CD8-positive, alpha-beta memory T cell (primary cell): Measurements from ENCODE around the gene KPNA3. TPM values are rescaled to one million over a fixed set of nuclear protein-coding genes. Genes with fewer than 3 reads are reported as not detected.
"Not testable (repeated sequence)": the region's sequence is repeated elsewhere in the genome, so short reads cannot be mapped to it uniquely, and the experiment has no call there.

ENCODE experiments used
- CTCF ChIA-PET: fragments of 350-600 bp; sonication (Branson Sonifier 250); formaldehyde crosslinking; loops from one replicate; lab custom pipeline; 2021; ENCODE audit warnings: antibody characterized with exemption; lab: Charles Lee
- POLR2A ChIA-PET: fragments of 350-600 bp; sonication (Branson Sonifier 250); formaldehyde crosslinking; loops from one replicate; lab custom pipeline; 2021; ENCODE audit warnings: antibody characterized with exemption; lab: Charles Lee
- DNase-seq, 5 donors: peaks; one replicate each; pipeline versions ENCODE4 v3.0.0 to v3.0.0-alpha.2; 2020 to 2022; ENCODE audit warnings: mixed read lengths in 1 of 5
- H3K27ac ChIP-seq: one replicate; pipeline ENCODE4 v1.7.0; 2013; ENCODE audit warnings: low read depth, mild to moderate bottlenecking, low read length, moderate library complexity
- H3K27me3 ChIP-seq: 2 replicates; pipeline ENCODE4 v1.7.0; 2013; ENCODE audit warnings: low read length, mild to moderate bottlenecking; ENCODE audit not compliant: insufficient read depth, poor library complexity, severe bottlenecking
- H3K36me3 ChIP-seq: 2 replicates; pipeline ENCODE4 v1.7.0; 2013; ENCODE audit warnings: mild to moderate bottlenecking, low read length, moderate library complexity; ENCODE audit not compliant: insufficient read depth
- H3K4me1 ChIP-seq: 2 replicates; pipeline ENCODE4 v1.7.0; 2013; ENCODE audit warnings: mild to moderate bottlenecking, low read length, moderate library complexity; ENCODE audit not compliant: insufficient read depth
- H3K4me3 ChIP-seq: 2 replicates; pipeline ENCODE4 v1.7.0; 2013; ENCODE audit warnings: mild to moderate bottlenecking, low read length
- H3K9me3 ChIP-seq: 2 replicates; pipeline ENCODE4 v1.7.0; 2013; ENCODE audit warnings: mild to moderate bottlenecking, low read length
- H3K27ac Mint-ChIP-seq, 8 donors: one replicate each; pipeline ENCODE4 v1.8.0; 2020 to 2021; ENCODE audit warnings: mixed read lengths in 8 of 8, mild to moderate bottlenecking in 6 of 8, inconsistent platforms in 3 of 8, moderate library complexity in 3 of 8
- H3K27me3 Mint-ChIP-seq, 2 donors: one replicate each; pipeline ENCODE4 v1.8.0; 2020 to 2021; ENCODE audit warnings: mixed read lengths in 2 of 2, mild to moderate bottlenecking in 1 of 2, moderate library complexity in 1 of 2
- H3K36me3 Mint-ChIP-seq, 3 donors: one replicate each; pipeline ENCODE4 v1.8.0; 2020 to 2021; ENCODE audit warnings: mixed read lengths in 3 of 3, inconsistent platforms in 1 of 3, mild to moderate bottlenecking in 1 of 3
- H3K4me1 Mint-ChIP-seq, 3 donors: one replicate each; pipeline ENCODE4 v1.8.0; 2020 to 2021; ENCODE audit warnings: mixed read lengths in 3 of 3, inconsistent platforms in 1 of 3, mild to moderate bottlenecking in 1 of 3
- H3K4me3 Mint-ChIP-seq, 7 donors: one replicate each; pipeline ENCODE4 v1.8.0; 2020 to 2021; ENCODE audit warnings: mixed read lengths in 7 of 7, mild to moderate bottlenecking in 6 of 7, moderate library complexity in 4 of 7, inconsistent platforms in 2 of 7
- H3K9me3 Mint-ChIP-seq, 5 donors: one replicate each; pipeline ENCODE4 v1.8.0; 2020 to 2022; ENCODE audit warnings: mixed read lengths in 5 of 5, mild to moderate bottlenecking in 3 of 5, moderate library complexity in 2 of 5, inconsistent platforms in 1 of 5
- polyA plus RNA-seq: library from polyadenylated mRNA; unstranded; fragments of 300-500 nt; fragmentation: Illumina TruSeq; gene quantifications from one replicate; pipeline ENCODE4 v1.2.3, GENCODE V29; 2021
- total RNA-seq, 2 experiments: library from RNA; stranded (reverse); gene quantifications; one replicate each; pipeline ENCODE4 v1.2.3, GENCODE V29; 2021

The KPNA3 gene
- total and polyA plus RNA-seq, 3 experiments from 2014 or later, result 24.3 to 62.8 (median 62.7) TPM

DNA sequence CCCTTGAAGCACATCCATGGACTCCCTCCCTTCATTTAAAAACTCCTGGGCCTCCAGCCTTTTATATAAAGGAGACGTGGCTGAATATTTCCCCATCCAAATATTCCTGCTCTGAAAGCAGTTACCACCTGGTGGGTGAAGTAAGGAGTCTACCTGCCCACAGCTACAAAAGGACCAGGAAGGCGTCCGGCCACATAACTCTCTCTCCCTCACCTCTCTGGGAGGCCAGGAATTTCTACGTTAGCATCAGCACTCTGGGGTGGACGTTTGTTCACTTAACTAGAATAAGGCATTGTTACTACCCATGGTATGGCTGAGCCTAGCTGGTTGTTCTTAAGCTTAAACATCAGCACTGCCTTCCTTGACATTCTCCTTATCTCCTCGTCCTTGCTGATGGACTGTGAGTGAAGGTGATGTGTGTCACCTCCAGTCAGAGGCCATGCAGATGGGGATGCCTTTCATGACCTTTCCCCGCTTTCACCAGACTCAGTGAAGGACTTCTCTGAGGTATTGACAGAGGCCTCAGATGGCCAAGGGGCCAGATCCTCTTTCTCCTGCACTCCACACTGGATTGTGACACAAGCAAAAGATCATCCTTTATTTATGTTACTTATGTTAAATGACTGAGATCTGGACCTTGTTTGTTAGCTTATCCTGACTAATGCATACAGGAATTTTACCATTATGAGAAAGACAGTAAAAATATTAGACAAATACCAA lies 22.2 kb upstream of the KPNA3 start:
- no peaks in the 10 kb centered on the region for H3K9me3 ChIP-seq
- H3K4me3 ChIP-seq, result no peak overlapping the region
- no peaks in the 10 kb centered on the region for H3K4me1 Mint-ChIP-seq
- no peak overlapping the region for H3K4me3 Mint-ChIP-seq
- H3K27me3 ChIP-seq, result no peaks in the 10 kb centered on the region
- H3K27ac Mint-ChIP-seq, result no peak overlapping the region
- no peaks in the 10 kb centered on the region for H3K9me3 Mint-ChIP-seq
- no peak for DNase-seq
- H3K27me3 Mint-ChIP-seq, result peaks cover 2 to 35% of the 10 kb centered on the region in 2 donors
- CTCF ChIA-PET, result no interaction called here
- POLR2A ChIA-PET, result no interaction called here
- H3K36me3 Mint-ChIP-seq, result peaks cover 0 to 2% (median 0%) of the 10 kb centered on the region in 3 donors
- no peak overlapping the region for H3K27ac ChIP-seq
- H3K4me1 ChIP-seq, result no peaks in the 10 kb centered on the region
- no peaks in the 10 kb centered on the region for H3K36me3 ChIP-seq

DNA sequence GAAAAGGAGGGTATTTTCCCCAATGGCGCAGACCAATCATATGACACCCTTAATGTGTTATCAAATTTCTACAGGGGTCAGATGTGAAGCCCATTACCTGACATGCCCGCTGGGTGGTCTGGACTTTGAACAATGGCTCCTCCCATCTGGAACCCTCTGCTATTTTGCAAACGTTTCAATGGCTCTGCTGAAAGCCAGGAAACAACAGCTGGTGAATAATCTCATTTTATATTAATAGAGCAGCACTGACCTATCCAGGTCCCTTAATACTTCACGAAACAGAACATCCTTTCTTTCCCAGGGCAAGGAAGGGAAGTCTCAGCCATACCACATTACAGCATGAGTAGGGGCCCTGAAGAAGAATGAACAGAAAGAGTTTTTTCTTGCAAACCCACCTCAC lies 20.3 kb upstream of the KPNA3 start:
- no peaks in the 10 kb centered on the region for H3K9me3 Mint-ChIP-seq
- Histone ChIP-seq H3K27me3 (no peaks in the 10 kb centered on the region), H3K9me3 (no peaks in the 10 kb centered on the region), H3K27ac (no peak overlapping the region), H3K4me1 (no peaks in the 10 kb centered on the region), H3K36me3 (no peaks in the 10 kb centered on the region), H3K4me3 (no peak overlapping the region)
- no peaks in the 10 kb centered on the region for H3K4me1 Mint-ChIP-seq
- ChIA-PET CTCF (no interaction called here), POLR2A (no interaction called here)
- no peak overlapping the region for H3K4me3 Mint-ChIP-seq
- no peak overlapping the region for H3K27ac Mint-ChIP-seq
- no peak for DNase-seq
- H3K36me3 Mint-ChIP-seq, result peaks cover 0 to 2% (median 0%) of the 10 kb centered on the region in 3 donors
- peaks cover 8 to 42% of the 10 kb centered on the region in 2 donors for H3K27me3 Mint-ChIP-seq

DNA sequence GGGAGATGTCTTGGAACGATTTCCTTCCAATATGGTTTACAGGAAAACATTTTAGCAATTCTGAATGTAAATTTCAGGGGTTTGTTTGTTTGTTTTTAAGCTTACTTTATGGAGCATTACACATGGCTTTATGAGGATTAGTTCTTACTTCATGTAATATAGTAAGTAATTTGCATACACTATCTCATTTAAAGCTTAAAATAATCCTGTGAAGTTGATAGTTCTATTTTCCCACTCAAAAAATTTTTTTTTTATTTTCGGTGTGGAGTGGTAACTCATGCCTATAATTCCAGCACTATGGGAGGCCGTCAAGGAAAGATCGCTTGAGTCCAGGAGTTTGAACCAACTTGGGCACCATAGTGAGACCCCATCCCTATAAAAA lies 19.0 kb upstream of the KPNA3 start:
- Mint-ChIP-seq H3K36me3 (peaks cover 0 to 2% (median 0%) of the 10 kb centered on the region in 3 donors), H3K4me1 (no peaks in the 10 kb centered on the region), H3K27me3 (peaks cover 6 to 40% of the 10 kb centered on the region in 2 donors), H3K27ac (no peak overlapping the region), H3K4me3 (no peak overlapping the region), H3K9me3 (no peaks in the 10 kb centered on the region)
- H3K27ac ChIP-seq, result no peak overlapping the region
- no peaks in the 10 kb centered on the region for H3K9me3 ChIP-seq
- no peaks in the 10 kb centered on the region for H3K36me3 ChIP-seq
- no peak overlapping the region for H3K4me3 ChIP-seq
- no peaks in the 10 kb centered on the region for H3K4me1 ChIP-seq
- POLR2A ChIA-PET, result no interaction called here
- no peaks in the 10 kb centered on the region for H3K27me3 ChIP-seq
- DNase-seq, result no peak
- CTCF ChIA-PET, result no interaction called here

DNA sequence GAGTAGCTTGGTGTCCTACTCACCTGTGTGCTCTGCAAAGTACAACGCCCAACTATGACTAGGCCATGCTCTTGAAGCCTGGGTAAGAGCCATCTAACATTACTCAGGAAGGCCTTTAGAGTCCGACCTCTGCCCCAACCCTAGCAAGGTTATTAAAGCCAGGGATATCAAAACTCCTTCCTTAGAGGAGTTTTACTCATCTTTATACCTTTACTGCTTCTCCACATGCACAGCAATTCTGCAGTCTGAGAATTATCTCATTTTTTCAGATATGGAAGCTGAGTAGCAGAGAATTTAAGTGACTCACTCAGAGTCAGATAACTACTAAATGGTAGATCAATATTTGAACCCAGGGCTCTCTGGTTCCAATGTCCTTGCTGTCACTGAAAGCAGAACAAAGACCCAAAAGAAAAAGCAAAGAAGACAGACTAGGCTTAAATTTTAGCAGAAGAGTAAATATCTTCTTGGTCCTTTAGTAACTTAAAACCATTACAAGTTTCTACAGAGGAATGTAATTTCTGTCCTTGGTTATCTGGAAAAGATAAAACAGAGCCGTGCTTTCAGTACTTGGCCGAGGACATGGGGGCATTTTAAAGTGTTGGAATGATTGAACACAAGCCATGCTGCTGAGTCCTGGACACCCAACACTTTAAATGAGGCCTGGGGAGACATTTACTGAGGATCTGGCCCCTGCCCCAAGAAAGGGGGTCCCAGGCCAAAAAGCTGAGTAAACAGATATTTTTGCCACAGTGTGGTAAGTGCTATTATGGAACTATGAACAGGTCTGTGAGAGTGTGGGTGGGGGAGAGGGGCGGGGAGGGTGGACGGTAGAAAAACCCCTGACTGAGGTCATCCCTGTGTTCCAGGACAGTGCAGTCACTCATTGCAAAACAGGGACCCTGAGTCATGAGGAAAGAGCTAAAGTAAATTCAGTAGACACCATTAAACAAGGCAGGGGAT lies 18.4 kb upstream of the KPNA3 start:
- POLR2A ChIA-PET, result no interaction called here
- H3K36me3 Mint-ChIP-seq, result peaks cover 0 to 2% (median 0%) of the 10 kb centered on the region in 3 donors

DNA sequence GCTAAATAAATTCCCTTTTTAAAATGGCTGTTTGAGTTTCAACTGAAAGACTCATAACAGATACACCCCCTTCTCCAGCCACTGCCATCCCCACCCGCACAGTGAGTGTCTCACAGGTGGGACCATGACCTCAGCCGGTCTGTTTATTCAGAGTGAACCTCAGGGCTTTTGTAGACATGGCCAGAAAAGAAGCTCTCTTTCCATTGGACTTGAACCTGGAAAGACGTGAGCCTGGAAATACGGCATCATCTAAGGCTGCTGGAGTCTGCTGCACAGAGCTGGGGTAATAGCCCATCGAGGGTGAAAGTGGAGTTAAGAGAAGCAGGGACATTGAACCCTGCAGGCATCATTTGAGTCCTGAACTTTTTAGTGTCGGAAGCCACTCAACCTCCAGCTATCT lies 15.2 kb upstream of the KPNA3 start:
- no peak overlapping the region for H3K4me3 ChIP-seq
- Mint-ChIP-seq H3K27ac (no peak overlapping the region), H3K4me3 (no peak overlapping the region), H3K36me3 (peaks cover 0 to 2% (median 0%) of the 10 kb centered on the region in 3 donors), H3K9me3 (no peaks in the 10 kb centered on the region), H3K27me3 (peaks cover 16 to 45% of the 10 kb centered on the region in 2 donors), H3K4me1 (no peaks in the 10 kb centered on the region)
- H3K36me3 ChIP-seq, result no peaks in the 10 kb centered on the region
- H3K27ac ChIP-seq, result no peak overlapping the region
- H3K9me3 ChIP-seq, result no peaks in the 10 kb centered on the region
- H3K4me1 ChIP-seq, result no peaks in the 10 kb centered on the region
- H3K27me3 ChIP-seq, result no peaks in the 10 kb centered on the region
- DNase-seq, result no peak
- ChIA-PET CTCF (no interaction called here), POLR2A (interaction anchor here (1.1 kb wide), 1 partner anchor 14 kb away, joined by 4 read pairs; the partner anchor contains the start of gene KPNA3)

More for the DNA sequence above, 18.4 kb upstream of the KPNA3 start:
- CTCF ChIA-PET, result interaction anchor here (0.6 kb wide), 1 partner anchor 210 kb away, joined by 3 read pairs; no protein-coding TSS in a partner anchor
- Histone ChIP-seq H3K4me1 (no peaks in the 10 kb centered on the region), H3K4me3 (no peak overlapping the region), H3K27me3 (no peaks in the 10 kb centered on the region), H3K36me3 (no peaks in the 10 kb centered on the region), H3K27ac (no peak overlapping the region), H3K9me3 (no peaks in the 10 kb centered on the region)
- Mint-ChIP-seq H3K4me3 (no peak overlapping the region), H3K9me3 (no peaks in the 10 kb centered on the region), H3K4me1 (no peaks in the 10 kb centered on the region), H3K27ac (no peak overlapping the region), H3K27me3 (peaks cover 11 to 42% of the 10 kb centered on the region in 2 donors)
- DNase-seq, result no peak

DNA sequence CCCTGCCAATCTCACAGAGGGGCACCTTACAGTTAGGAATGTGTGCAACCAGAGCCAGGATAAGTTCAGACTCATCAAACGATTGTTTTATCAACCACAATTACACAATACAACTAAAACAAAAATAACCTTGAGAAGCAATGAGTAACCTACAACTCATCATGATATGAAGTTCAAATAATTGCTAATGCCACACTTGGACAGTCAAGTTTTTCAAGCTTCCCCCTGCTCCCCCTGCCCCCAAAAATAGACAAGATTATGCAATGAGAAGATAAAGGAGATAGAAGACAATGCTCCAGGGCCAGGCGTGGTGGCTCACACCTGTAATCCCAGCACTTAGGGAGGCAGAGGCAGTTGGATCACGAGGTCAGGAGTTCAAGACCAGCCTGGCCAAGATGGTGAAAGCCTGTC lies 13.6 kb upstream of the KPNA3 start:
- no peaks in the 10 kb centered on the region for H3K36me3 ChIP-seq
- no peak for DNase-seq
- Mint-ChIP-seq H3K9me3 (no peaks in the 10 kb centered on the region), H3K36me3 (no peaks in the 10 kb centered on the region), H3K27ac (no peak overlapping the region), H3K4me1 (no peaks in the 10 kb centered on the region), H3K27me3 (peaks cover 16 to 45% of the 10 kb centered on the region in 2 donors), H3K4me3 (no peak overlapping the region)
- no peaks in the 10 kb centered on the region for H3K27me3 ChIP-seq
- H3K4me1 ChIP-seq, result no peaks in the 10 kb centered on the region
- ChIA-PET CTCF (interaction anchor here (1.4 kb wide), 1 partner anchor 13 kb away, joined by 5 read pairs; no protein-coding TSS in a partner anchor), POLR2A (no interaction called here)
- no peaks in the 10 kb centered on the region for H3K9me3 ChIP-seq
- no peak overlapping the region for H3K4me3 ChIP-seq
- H3K27ac ChIP-seq, result no peak overlapping the region

DNA sequence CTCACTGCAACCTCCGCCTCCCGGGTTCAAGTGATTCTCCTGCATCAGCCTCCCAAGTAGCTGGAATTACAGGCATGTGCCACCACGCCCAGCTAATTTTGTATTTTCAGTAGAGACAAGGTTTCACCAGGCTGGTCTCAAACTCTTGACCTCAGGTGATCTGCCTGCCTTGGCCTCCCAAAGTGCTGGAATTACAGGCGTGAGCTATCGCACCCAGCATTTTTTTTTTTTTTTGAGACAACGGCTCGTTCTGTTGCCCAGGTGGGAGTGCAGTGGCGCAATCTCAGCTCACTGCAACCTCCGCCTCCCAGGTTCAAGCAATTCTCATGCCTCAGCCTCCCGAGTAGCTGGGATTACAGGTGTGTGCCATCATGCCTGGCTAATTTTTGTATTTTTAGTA lies 10.6 kb upstream of the KPNA3 start:
- H3K27ac ChIP-seq, H3K36me3 Mint-ChIP-seq, POLR2A ChIA-PET, H3K9me3 ChIP-seq, H3K4me1 ChIP-seq, H3K4me3 ChIP-seq, H3K4me3 Mint-ChIP-seq, H3K27ac Mint-ChIP-seq, H3K9me3 Mint-ChIP-seq, H3K4me1 Mint-ChIP-seq, H3K36me3 ChIP-seq, H3K27me3 ChIP-seq, DNase-seq: not testable (repeated sequence)
- H3K27me3 Mint-ChIP-seq, result peaks cover 10 to 27% of the 10 kb centered on the region in 2 donors
- CTCF ChIA-PET, result interaction anchor here (1.1 kb wide), 1 partner anchor 14 kb away, joined by 3 read pairs; no protein-coding TSS in a partner anchor

DNA sequence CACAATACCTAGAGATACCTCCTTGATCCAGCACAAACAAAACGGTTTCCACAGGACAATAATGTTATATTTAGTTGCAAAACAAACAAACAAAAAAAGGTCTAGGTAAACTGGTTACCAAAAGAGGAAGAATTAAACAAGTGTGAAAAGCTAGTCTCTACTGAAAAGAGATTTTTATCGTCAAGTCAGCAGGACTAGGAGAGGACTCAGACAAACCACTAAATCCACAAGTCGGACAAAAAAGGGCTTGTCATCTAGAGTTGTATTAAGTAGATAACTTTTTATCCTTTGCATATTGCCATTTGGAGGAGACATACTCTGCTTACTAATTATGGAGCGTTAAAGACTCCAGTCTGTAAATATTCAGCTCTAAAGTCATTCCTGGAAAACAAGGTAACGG lies 9.9 kb upstream of the KPNA3 start:
- H3K27me3 Mint-ChIP-seq, result peaks cover 10 to 25% of the 10 kb centered on the region in 2 donors
- no peaks in the 10 kb centered on the region for H3K9me3 Mint-ChIP-seq
- H3K36me3 Mint-ChIP-seq, result no peaks in the 10 kb centered on the region
- no peak overlapping the region for H3K4me3 ChIP-seq
- no peak for DNase-seq
- H3K27me3 ChIP-seq, result no peaks in the 10 kb centered on the region
- no peak overlapping the region for H3K27ac Mint-ChIP-seq
- H3K4me1 Mint-ChIP-seq, result no peaks in the 10 kb centered on the region
- ChIA-PET POLR2A (no interaction called here), CTCF (interaction anchor here (1.1 kb wide), 1 partner anchor 15 kb away, joined by 3 read pairs; no protein-coding TSS in a partner anchor)
- no peaks in the 10 kb centered on the region for H3K36me3 ChIP-seq
- H3K4me1 ChIP-seq, result no peaks in the 10 kb centered on the region
- no peak overlapping the region for H3K27ac ChIP-seq
- no peaks in the 10 kb centered on the region for H3K9me3 ChIP-seq
- H3K4me3 Mint-ChIP-seq, result no peak overlapping the region
